ENCODE data around the gene SYT17. TPM values are rescaled to one million over a fixed set of nuclear protein-coding genes. Genes with fewer than 3 reads are reported as not detected.

Gene SYT17
- total and polyA plus RNA-seq, 11 donors = 0.23 to 5.2 (median 0.66) TPM

DNA sequence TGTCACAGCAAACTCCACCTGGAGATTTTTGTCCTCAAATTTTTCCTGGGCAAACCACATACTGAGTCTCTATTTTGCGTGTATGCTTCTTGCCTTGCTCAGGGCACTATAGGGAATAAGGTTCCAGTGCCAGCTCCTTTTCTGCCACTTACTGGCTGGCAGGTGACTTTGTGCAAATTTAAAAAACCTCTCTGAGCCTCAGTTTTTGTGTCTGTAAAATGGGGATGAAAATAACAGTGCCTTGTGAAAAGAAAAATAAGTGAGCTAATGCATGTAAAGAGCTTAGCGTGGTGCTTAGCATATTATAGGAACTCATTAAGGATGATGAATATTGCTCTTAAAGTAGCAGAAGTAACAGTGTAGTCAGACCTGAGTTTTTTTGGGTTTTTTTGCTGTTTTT lies 137.4 kb downstream of the SYT17 start:
- H3K27ac ChIP-seq = no peak overlapping the region
- intact Hi-C loops (cut with DNase I) = no loop called here
- peaks cover 0 to 9% (median 0%) of the 10 kb centered on the region in 9 donors for H3K27me3 ChIP-seq
- ATAC-seq = no peak
- WGBS, 4 donors = 79 to 90% (median 88%) methylated on average over 2 of the region's 2 CpGs
- no peak for TF ChIP-seq POLR2A (IDR thresholded peaks at IDR 0.05)
- TF ChIP-seq, protein P1, sequence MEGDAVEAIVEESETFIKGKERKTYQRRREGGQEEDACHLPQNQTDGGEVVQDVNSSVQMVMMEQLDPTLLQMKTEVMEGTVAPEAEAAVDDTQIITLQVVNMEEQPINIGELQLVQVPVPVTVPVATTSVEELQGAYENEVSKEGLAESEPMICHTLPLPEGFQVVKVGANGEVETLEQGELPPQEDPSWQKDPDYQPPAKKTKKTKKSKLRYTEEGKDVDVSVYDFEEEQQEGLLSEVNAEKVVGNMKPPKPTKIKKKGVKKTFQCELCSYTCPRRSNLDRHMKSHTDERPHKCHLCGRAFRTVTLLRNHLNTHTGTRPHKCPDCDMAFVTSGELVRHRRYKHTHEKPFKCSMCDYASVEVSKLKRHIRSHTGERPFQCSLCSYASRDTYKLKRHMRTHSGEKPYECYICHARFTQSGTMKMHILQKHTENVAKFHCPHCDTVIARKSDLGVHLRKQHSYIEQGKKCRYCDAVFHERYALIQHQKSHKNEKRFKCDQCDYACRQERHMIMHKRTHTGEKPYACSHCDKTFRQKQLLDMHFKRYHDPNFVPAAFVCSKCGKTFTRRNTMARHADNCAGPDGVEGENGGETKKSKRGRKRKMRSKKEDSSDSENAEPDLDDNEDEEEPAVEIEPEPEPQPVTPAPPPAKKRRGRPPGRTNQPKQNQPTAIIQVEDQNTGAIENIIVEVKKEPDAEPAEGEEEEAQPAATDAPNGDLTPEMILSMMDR (IDR thresholded peaks at IDR 0.05) = no peak
- H3K4me3 ChIP-seq = no peak overlapping the region
- H3K36me3 ChIP-seq = no peaks in the 10 kb centered on the region
- no peaks in the 10 kb centered on the region for H3K4me1 ChIP-seq
- no peaks in the 10 kb centered on the region for H3K9me3 ChIP-seq
- DNase-seq = no peak

DNA sequence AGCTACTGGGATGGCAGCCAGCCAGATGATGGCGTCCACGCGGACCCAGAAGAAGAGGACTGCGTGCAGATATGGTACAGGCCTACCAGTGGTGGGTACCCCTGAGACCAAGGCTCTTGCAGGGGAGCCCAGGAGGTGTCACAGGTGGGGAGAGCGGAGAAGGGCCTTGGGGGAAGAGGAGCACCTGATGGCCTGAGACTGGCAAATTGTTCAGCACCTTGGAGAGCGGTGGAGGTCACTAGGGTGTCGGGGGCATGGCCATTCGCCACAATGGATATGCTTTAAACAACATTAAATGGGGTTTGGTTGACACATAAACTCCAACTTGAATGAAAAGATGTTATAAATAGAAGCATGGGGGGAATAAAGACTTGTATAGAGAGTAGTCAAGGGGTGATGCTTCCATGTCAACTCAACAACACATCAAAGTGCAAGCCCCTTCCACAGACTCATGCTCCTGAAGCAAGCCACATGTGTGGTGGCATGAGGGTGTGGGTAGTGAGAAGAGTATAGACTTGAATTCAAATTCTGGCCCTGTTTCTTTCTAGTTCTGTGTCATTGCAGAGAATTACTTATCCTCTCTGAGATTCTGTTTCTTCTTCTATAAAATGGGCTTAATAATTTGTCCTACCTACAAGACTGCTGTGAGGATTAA lies 139.7 kb downstream of the SYT17 start:
- no peak overlapping the region for H3K27ac ChIP-seq
- peaks cover 0 to 9% (median 0%) of the 10 kb centered on the region in 9 donors for H3K27me3 ChIP-seq
- TF ChIP-seq POLR2A (IDR thresholded peaks at IDR 0.05) = no peak
- TF ChIP-seq, protein P1 (IDR thresholded peaks at IDR 0.05) = no peak
- WGBS, 4 donors = 63 to 68% (median 64%) methylated on average over 8 of the region's 8 CpGs
- no peaks in the 10 kb centered on the region for H3K36me3 ChIP-seq
- intact Hi-C loops (cut with DNase I) = no loop called here
- DNase-seq (no peak), ATAC-seq (no peak)
- no peak overlapping the region for H3K4me3 ChIP-seq
- H3K9me3 ChIP-seq = no peaks in the 10 kb centered on the region
- H3K4me1 ChIP-seq = no peaks in the 10 kb centered on the region

DNA sequence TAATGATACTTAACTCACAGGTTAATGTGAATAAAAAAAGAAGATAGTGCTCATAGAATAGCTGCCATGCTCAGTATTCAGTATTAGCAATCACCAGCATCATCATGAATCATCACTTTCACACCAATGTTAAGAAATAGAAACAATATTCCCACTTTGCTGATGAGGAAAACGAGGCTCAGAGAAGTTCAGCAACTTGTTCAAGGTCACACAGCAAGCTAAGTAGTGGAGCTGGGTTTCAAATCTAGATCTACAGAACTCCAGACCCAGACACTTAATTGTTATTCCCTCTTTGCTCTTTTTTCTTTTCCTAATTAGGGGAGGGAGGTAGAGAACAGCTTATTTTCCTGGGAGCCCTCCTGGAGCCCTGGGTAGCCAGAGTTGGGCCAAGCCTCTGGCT lies 140.4 kb downstream of the SYT17 start:
- TF ChIP-seq POLR2A (IDR thresholded peaks at IDR 0.05) = no peak
- TF ChIP-seq, protein P1 (IDR thresholded peaks at IDR 0.05) = no peak
- H3K9me3 ChIP-seq = no peaks in the 10 kb centered on the region
- no peaks in the 10 kb centered on the region for H3K36me3 ChIP-seq
- no peak overlapping the region for H3K27ac ChIP-seq
- ATAC-seq (no peak), DNase-seq (no peak)
- peaks cover 0 to 9% (median 0%) of the 10 kb centered on the region in 9 donors for H3K27me3 ChIP-seq
- H3K4me1 ChIP-seq = no peaks in the 10 kb centered on the region
- 48 to 61% (median 58%) methylated on average over 1 of the region's 1 CpG for WGBS, 4 donors
- intact Hi-C loops (cut with DNase I) = no loop called here
- H3K4me3 ChIP-seq = no peak overlapping the region

DNA sequence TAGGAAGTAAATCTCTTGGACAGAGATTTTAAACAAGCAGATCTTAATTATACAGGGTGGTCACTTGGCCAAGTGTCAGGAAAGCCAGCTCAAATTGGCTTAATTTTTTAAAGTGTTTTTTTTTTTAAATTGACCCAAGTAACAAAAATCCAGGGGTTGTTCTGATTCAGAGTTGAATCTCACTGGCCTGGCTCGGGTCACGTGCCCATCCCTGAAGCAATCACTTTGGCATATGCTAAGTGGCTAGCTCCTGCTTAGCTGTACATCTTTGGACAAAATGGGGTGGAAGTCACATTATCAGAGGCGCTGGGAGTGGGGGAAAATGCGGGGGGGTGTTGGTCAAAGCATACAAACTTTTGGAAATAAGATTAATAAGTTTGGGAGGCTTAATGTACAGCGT lies 141.1 kb downstream of the SYT17 start:
- Histone ChIP-seq H3K36me3 (no peaks in the 10 kb centered on the region), H3K27ac (no peak overlapping the region), H3K9me3 (no peaks in the 10 kb centered on the region), H3K27me3 (peaks cover 0 to 9% (median 0%) of the 10 kb centered on the region in 9 donors), H3K4me3 (no peak overlapping the region), H3K4me1 (no peaks in the 10 kb centered on the region)
- intact Hi-C loops (cut with DNase I) = no loop called here
- ATAC-seq (no peak), DNase-seq (no peak)
- TF ChIP-seq, protein P1 (IDR thresholded peaks at IDR 0.05) = no peak
- TF ChIP-seq POLR2A (IDR thresholded peaks at IDR 0.05) = no peak
- WGBS, 4 donors = 67 to 79% (median 76%) methylated on average over 5 of the region's 5 CpGs
